ENCODE measurements around the gene NEURL1B.

The NEURL1B gene

GRCh38 chr5:172638209-172638768, 2.8 kb upstream of the NEURL1B start:
- H3K14ac ChIP-seq (ENCODE audit: low read length), result no peak overlapping the region
- no peaks in the 10 kb centered on the region for H3K36me3 ChIP-seq (ENCODE audit: control insufficient read depth in 1 of 2, insufficient read depth in 2 of 2, low read length in 2 of 2)
- peaks cover 23% of the 10 kb centered on the region for H3K27me3 ChIP-seq (ENCODE audit: insufficient read depth, low read length)
- H3K4me1 ChIP-seq (ENCODE audit: control insufficient read depth in 1 of 2, insufficient read depth in 2 of 2, low read length in 2 of 2), result peaks cover 3 to 7% of the 10 kb centered on the region in 2 experiments
- no peak overlapping the region for H3K4ac ChIP-seq (ENCODE audit: low read depth, low read length)
- H4K8ac ChIP-seq (ENCODE audit: low read depth, low read length), result no peak overlapping the region
- H3K27ac ChIP-seq (ENCODE audit: low read depth, low read length), result no peak overlapping the region
- no peak overlapping the region for H2BK120ac ChIP-seq (ENCODE audit: insufficient read depth, low read length, poor library complexity)
- H3K9me3 ChIP-seq (ENCODE audit: insufficient read depth, low read depth, low read length), result peaks cover 5% of the 10 kb centered on the region
- H4K91ac ChIP-seq (ENCODE audit: low read depth, low read length), result no peak overlapping the region
- H2AK5ac ChIP-seq (ENCODE audit: low read length), result no peak overlapping the region
- no peak overlapping the region for H2BK5ac ChIP-seq (ENCODE audit: low read depth, low read length, poor library complexity)
- no peak overlapping the region for H4K12ac ChIP-seq (ENCODE audit: low read depth, low read length)
- H3K9ac ChIP-seq (ENCODE audit: low read length), result no peak overlapping the region
- no peak overlapping the region for H2AFZ ChIP-seq (ENCODE audit: insufficient read depth, low read length, poor library complexity)
- no peak overlapping the region for H2BK12ac ChIP-seq (ENCODE audit: low read length)
- H3K4me2 ChIP-seq (ENCODE audit: low read length), result no peak overlapping the region
- H3K4me3 ChIP-seq (ENCODE audit: low read depth, low read length), result no peak overlapping the region
- DNase-seq, result no peak
- no peak overlapping the region for H3K23ac ChIP-seq (ENCODE audit: low read length)
- H3K18ac ChIP-seq (ENCODE audit: low read length), result no peak overlapping the region
- no CpG with 5 or more reads among the region's 3 CpGs for WGBS (ENCODE audit: extremely low coverage, insufficient coverage, insufficient read length)
- no peaks in the 10 kb centered on the region for H3K79me1 ChIP-seq (ENCODE audit: low read length)
- H3K79me2 ChIP-seq (ENCODE audit: control insufficient read depth, insufficient read depth, low read length, poor library complexity), result no peaks in the 10 kb centered on the region

- Histone ChIP-seq H4K8ac (ENCODE audit: low read depth, low read length) (no peak overlapping the region), H3K36me3 (ENCODE audit: control insufficient read depth in 1 of 2, insufficient read depth in 2 of 2, low read length in 2 of 2) (no peaks in the 10 kb centered on the region), H3K79me2 (ENCODE audit: control insufficient read depth, insufficient read depth, low read length, poor library complexity) (no peaks in the 10 kb centered on the region), H2AK5ac (ENCODE audit: low read length) (no peak overlapping the region), H3K27me3 (ENCODE audit: insufficient read depth, low read length) (peaks cover 23% of the 10 kb centered on the region), H3K4ac (ENCODE audit: low read depth, low read length) (no peak overlapping the region), H4K12ac (ENCODE audit: low read depth, low read length) (no peak overlapping the region), H3K9me3 (ENCODE audit: insufficient read depth, low read depth, low read length) (peaks cover 5% of the 10 kb centered on the region), H3K4me1 (ENCODE audit: control insufficient read depth in 1 of 2, insufficient read depth in 2 of 2, low read length in 2 of 2) (peaks cover 3 to 7% of the 10 kb centered on the region in 2 experiments), H3K18ac (ENCODE audit: low read length) (no peak overlapping the region), H2AFZ (ENCODE audit: insufficient read depth, low read length, poor library complexity) (no peak overlapping the region), H2BK12ac (ENCODE audit: low read length) (no peak overlapping the region), H3K4me3 (ENCODE audit: low read depth, low read length) (no peak overlapping the region), H2BK120ac (ENCODE audit: insufficient read depth, low read length, poor library complexity) (no peak overlapping the region), H4K91ac (ENCODE audit: low read depth, low read length) (no peak overlapping the region), H3K27ac (ENCODE audit: low read depth, low read length) (no peak overlapping the region), H3K79me1 (ENCODE audit: low read length) (no peaks in the 10 kb centered on the region), H3K4me2 (ENCODE audit: low read length) (no peak overlapping the region), H3K9ac (ENCODE audit: low read length) (no peak overlapping the region), H3K14ac (ENCODE audit: low read length) (no peak overlapping the region), H3K23ac (ENCODE audit: low read length) (no peak overlapping the region), H2BK5ac (ENCODE audit: low read depth, low read length, poor library complexity) (no peak overlapping the region)
- DNase-seq, result no peak
- no CpG with 5 or more reads among the region's 5 CpGs for WGBS (ENCODE audit: extremely low coverage, insufficient coverage, insufficient read length)
Observed at GRCh38 chr5:172640139-172640538, 924 bp upstream of the NEURL1B start.

- Histone ChIP-seq H2BK120ac (ENCODE audit: insufficient read depth, low read length, poor library complexity) (no peak overlapping the region), H3K4me1 (ENCODE audit: control insufficient read depth in 1 of 2, insufficient read depth in 2 of 2, low read length in 2 of 2) (peaks cover 3 to 7% of the 10 kb centered on the region in 2 experiments), H4K12ac (ENCODE audit: low read depth, low read length) (no peak overlapping the region), H4K91ac (ENCODE audit: low read depth, low read length) (no peak overlapping the region), H3K18ac (ENCODE audit: low read length) (no peak overlapping the region), H3K4me2 (ENCODE audit: low read length) (peak overlapping the region; percentile 93), H2BK5ac (ENCODE audit: low read depth, low read length, poor library complexity) (no peak overlapping the region), H3K9me3 (ENCODE audit: insufficient read depth, low read depth, low read length) (peaks cover 5% of the 10 kb centered on the region), H3K4ac (ENCODE audit: low read depth, low read length) (no peak overlapping the region), H4K8ac (ENCODE audit: low read depth, low read length) (no peak overlapping the region), H3K14ac (ENCODE audit: low read length) (no peak overlapping the region), H3K27ac (ENCODE audit: low read depth, low read length) (no peak overlapping the region), H3K79me1 (ENCODE audit: low read length) (no peaks in the 10 kb centered on the region), H2AK5ac (ENCODE audit: low read length) (no peak overlapping the region), H3K27me3 (ENCODE audit: insufficient read depth, low read length) (peaks cover 23% of the 10 kb centered on the region), H3K23ac (ENCODE audit: low read length) (no peak overlapping the region), H3K36me3 (ENCODE audit: control insufficient read depth in 1 of 2, insufficient read depth in 2 of 2, low read length in 2 of 2) (no peaks in the 10 kb centered on the region), H2BK12ac (ENCODE audit: low read length) (no peak overlapping the region), H3K79me2 (ENCODE audit: control insufficient read depth, insufficient read depth, low read length, poor library complexity) (no peaks in the 10 kb centered on the region), H2AFZ (ENCODE audit: insufficient read depth, low read length, poor library complexity) (peak overlapping the region; percentile 62), H3K9ac (ENCODE audit: low read length) (no peak overlapping the region), H3K4me3 (ENCODE audit: low read depth, low read length) (peak overlapping the region; percentile 71)
- WGBS (ENCODE audit: extremely low coverage, insufficient coverage, insufficient read length), result no CpG with 5 or more reads among the region's 73 CpGs
- DNase-seq, result no peak
Observed at GRCh38 chr5:172641359-172642050, 442 bp downstream of the NEURL1B start.

DNA sequence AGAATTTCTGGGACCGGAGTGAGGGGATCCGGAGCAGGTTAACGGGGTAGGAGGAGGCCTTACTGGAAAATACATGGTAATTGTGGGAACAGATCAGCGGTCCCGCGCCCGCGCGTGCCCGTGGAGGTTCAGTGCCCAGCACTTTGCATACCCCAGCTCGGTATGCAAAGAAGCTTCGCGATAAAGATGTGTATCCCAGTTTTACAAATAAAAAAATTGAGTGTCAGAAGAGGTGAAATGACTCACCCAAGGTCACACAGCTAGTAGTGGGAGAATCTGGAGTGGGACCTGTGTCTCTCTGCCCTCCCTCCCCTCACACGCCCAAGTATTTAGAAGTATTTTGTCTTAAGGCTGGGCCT, 967 bp downstream of the NEURL1B start:
- no CpG with 5 or more reads among the region's 14 CpGs for WGBS (ENCODE audit: extremely low coverage, insufficient coverage, insufficient read length)
- H2AK5ac ChIP-seq (ENCODE audit: low read length), result no peak overlapping the region

More for the DNA sequence above, 967 bp downstream of the NEURL1B start:
- Histone ChIP-seq H2BK5ac (ENCODE audit: low read depth, low read length, poor library complexity) (no peak overlapping the region), H3K18ac (ENCODE audit: low read length) (no peak overlapping the region), H3K9me3 (ENCODE audit: insufficient read depth, low read depth, low read length) (peaks cover 5% of the 10 kb centered on the region), H3K27ac (ENCODE audit: low read depth, low read length) (no peak overlapping the region), H3K23ac (ENCODE audit: low read length) (no peak overlapping the region), H4K91ac (ENCODE audit: low read depth, low read length) (no peak overlapping the region), H4K12ac (ENCODE audit: low read depth, low read length) (no peak overlapping the region), H3K4me1 (ENCODE audit: control insufficient read depth in 1 of 2, insufficient read depth in 2 of 2, low read length in 2 of 2) (peaks cover 3 to 7% of the 10 kb centered on the region in 2 experiments), H3K27me3 (ENCODE audit: insufficient read depth, low read length) (peaks cover 23% of the 10 kb centered on the region), H3K4me2 (ENCODE audit: low read length) (peak overlapping the region; percentile 93), H3K79me2 (ENCODE audit: control insufficient read depth, insufficient read depth, low read length, poor library complexity) (no peaks in the 10 kb centered on the region), H3K79me1 (ENCODE audit: low read length) (no peaks in the 10 kb centered on the region), H3K4me3 (ENCODE audit: low read depth, low read length) (no peak overlapping the region), H2BK12ac (ENCODE audit: low read length) (no peak overlapping the region), H2AFZ (ENCODE audit: insufficient read depth, low read length, poor library complexity) (no peak overlapping the region), H3K9ac (ENCODE audit: low read length) (no peak overlapping the region), H3K14ac (ENCODE audit: low read length) (no peak overlapping the region), H3K36me3 (ENCODE audit: control insufficient read depth in 1 of 2, insufficient read depth in 2 of 2, low read length in 2 of 2) (no peaks in the 10 kb centered on the region), H2BK120ac (ENCODE audit: insufficient read depth, low read length, poor library complexity) (no peak overlapping the region), H4K8ac (ENCODE audit: low read depth, low read length) (no peak overlapping the region), H3K4ac (ENCODE audit: low read depth, low read length) (no peak overlapping the region)
- DNase-seq, result no peak
